Activated CD4-positive, alpha-beta T cell treated with anti-CD3 and anti-CD28 coated beads, Interleukin-2, amount 50 U/mL, for 48 hours (primary cell): Measurements from ENCODE around the gene TTC28.
"Not testable (repeated sequence)": the region's sequence is repeated elsewhere in the genome, so short reads cannot be mapped to it uniquely, and the experiment has no call there.

ENCODE experiments used
- DNase-seq, 2 experiments: peaks; one replicate each; pipeline ENCODE4 v3.0.0-alpha.2; 2020

TTC28 gene

GRCh38 chr22:28172892-28173670 is 506.6 kb downstream of the TTC28 start:
- no peak for DNase-seq

- DNase-seq = no peak
These were observed 507.9 kb downstream of the TTC28 start for GRCh38 chr22:28171712-28172111.

GRCh38 chr22:28171115-28171514 is 508.5 kb downstream of the TTC28 start:
- DNase-seq = no peak

GRCh38 chr22:28169314-28169713 is 510.3 kb downstream of the TTC28 start:
- not testable (repeated sequence) for DNase-seq

GRCh38 chr22:28155808-28156207 is 523.8 kb downstream of the TTC28 start:
- DNase-seq = no peak

GRCh38 chr22:28154861-28155260 is 524.8 kb downstream of the TTC28 start:
- no peak for DNase-seq

GRCh38 chr22:28151151-28151816 is 528.4 kb downstream of the TTC28 start:
- DNase-seq = no peak

- no peak for DNase-seq
These were observed 530.7 kb downstream of the TTC28 start for GRCh38 chr22:28148816-28149465.

- DNase-seq = no peak
These were observed 532.2 kb downstream of the TTC28 start for GRCh38 chr22:28147401-28147800.

- no peak for DNase-seq
These were observed 533.0 kb downstream of the TTC28 start for GRCh38 chr22:28146401-28147314.

- no peak for DNase-seq
These were observed 535.5 kb downstream of the TTC28 start for GRCh38 chr22:28143961-28144745.

GRCh38 chr22:28143241-28143865 is 536.3 kb downstream of the TTC28 start:
- no peak for DNase-seq

- no peak for DNase-seq
These were observed 537.2 kb downstream of the TTC28 start for GRCh38 chr22:28142361-28142961.

- DNase-seq = no peak
These were observed 538.0 kb downstream of the TTC28 start for GRCh38 chr22:28141614-28142013.

- DNase-seq = no peak
These were observed 539.7 kb downstream of the TTC28 start for GRCh38 chr22:28139961-28140360.

- DNase-seq = no peak
These were observed 540.1 kb downstream of the TTC28 start for GRCh38 chr22:28139516-28139915.

- no peak for DNase-seq
These were observed 542.6 kb downstream of the TTC28 start for GRCh38 chr22:28137036-28137435.

- no peak for DNase-seq
These were observed 547.2 kb downstream of the TTC28 start for GRCh38 chr22:28132466-28132865.

- no peak for DNase-seq
These were observed 550.2 kb downstream of the TTC28 start for GRCh38 chr22:28129319-28129962.

GRCh38 chr22:28128827-28129226 is 550.8 kb downstream of the TTC28 start:
- no peak for DNase-seq

GRCh38 chr22:28125799-28126198 is 553.8 kb downstream of the TTC28 start:
- no peak for DNase-seq
